SK-N-SH (cell line): ENCODE results near the gene SLC39A3.

Experiments
- NRF1 ChIP-seq: IDR thresholded peaks from 2 replicates; pipeline ENCODE4 v1.6.1; 2012; ENCODE audit warnings: low read depth, mild to moderate bottlenecking, low read length
- TAF1 ChIP-seq: IDR thresholded peaks from 2 replicates; pipeline ENCODE4 v1.6.1; 2012; ENCODE audit warnings: low read depth, mild to moderate bottlenecking, low read length, moderate library complexity, borderline replicate concordance
- YY1 ChIP-seq: IDR thresholded peaks from 2 replicates; pipeline ENCODE4 v1.4.0; 2012; ENCODE audit warnings: low read depth, mild to moderate bottlenecking
- TF ChIP-seq, protein P1 (sequence below): fragments of 200-600 bp; sonication (generic); IDR thresholded peaks from 2 replicates; pipeline ENCODE4 v1.6.1; 2017; ENCODE audit warnings: antibody characterized with exemption, mild to moderate bottlenecking, moderate library complexity

DNA sequence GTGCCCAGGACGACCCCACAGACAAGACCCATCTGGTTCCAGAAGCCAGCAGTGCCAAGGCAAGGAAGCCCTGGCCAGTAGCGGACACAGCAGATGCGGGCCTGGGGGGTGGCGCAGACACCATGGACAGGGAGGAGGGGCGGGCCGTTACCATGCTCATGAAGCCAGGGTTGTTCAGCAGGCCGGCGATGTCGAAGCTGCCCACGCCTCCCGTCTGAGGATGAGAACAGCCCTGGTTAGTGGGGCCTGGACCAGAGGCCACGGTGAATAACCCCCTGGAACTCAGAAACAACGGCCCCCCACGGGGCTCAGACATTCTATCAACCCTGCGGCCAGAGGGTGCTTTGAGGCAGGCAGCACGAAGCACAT, 21.5 kb upstream of the SLC39A3 start:
- TF ChIP-seq TAF1 (no peak), YY1 (no peak), NRF1 (no peak)
- TF ChIP-seq, protein P1, sequence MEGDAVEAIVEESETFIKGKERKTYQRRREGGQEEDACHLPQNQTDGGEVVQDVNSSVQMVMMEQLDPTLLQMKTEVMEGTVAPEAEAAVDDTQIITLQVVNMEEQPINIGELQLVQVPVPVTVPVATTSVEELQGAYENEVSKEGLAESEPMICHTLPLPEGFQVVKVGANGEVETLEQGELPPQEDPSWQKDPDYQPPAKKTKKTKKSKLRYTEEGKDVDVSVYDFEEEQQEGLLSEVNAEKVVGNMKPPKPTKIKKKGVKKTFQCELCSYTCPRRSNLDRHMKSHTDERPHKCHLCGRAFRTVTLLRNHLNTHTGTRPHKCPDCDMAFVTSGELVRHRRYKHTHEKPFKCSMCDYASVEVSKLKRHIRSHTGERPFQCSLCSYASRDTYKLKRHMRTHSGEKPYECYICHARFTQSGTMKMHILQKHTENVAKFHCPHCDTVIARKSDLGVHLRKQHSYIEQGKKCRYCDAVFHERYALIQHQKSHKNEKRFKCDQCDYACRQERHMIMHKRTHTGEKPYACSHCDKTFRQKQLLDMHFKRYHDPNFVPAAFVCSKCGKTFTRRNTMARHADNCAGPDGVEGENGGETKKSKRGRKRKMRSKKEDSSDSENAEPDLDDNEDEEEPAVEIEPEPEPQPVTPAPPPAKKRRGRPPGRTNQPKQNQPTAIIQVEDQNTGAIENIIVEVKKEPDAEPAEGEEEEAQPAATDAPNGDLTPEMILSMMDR, result no peak
